ENCODE data around the gene ZNF287.
A peak's percentile ranks its signal among the peaks of the same experiment; 100 is the strongest.
"Not testable (repeated sequence)": the region's sequence is repeated elsewhere in the genome, so short reads cannot be mapped to it uniquely, and the experiment has no call there.

The ZNF287 gene

DNA sequence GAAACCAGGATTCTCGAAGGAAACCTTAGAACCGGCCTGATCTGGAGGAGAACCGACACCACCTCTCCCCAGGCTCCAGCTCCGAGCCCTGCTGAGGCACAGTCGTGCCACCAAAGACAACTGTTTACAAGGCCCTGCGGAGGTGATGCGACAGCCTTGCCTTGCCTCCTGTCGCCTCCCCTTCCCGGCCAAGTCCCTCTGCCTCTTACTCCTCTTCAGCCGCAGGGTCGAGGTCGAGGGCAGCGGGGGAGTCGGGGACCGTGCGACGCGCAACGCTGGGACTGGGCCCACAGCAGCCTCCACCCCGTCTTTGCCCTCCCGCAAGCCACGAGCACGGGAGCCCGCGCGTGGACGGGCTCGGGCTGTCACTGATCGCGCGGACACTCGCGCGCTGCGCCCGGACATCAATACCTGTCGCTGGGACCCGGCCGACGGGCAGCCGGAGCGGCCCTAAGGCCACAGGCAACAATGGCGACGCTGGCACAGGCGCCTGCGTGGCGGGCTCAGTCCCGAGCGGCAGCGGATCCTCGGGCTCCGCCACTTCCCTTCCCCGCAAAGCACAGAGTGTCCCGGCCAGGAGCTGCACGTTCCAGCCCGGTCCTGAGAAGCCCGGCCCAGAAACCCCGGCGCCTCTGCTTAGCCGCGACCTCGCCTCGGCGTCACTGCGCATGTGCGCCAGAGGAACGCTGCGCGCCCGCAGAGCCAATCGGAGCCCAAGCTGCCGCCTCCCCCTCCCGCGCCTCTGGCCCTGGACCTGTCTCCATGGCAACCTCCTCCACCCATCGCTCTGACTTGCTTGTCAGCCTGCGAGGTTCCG, at the start of gene ZNF287:
Gene ZNF287, minus strand, starts transcription at position 664 of the 817 bp plus-strand sequence. CDS start 1,473 bp downstream, outside the sequence.
- peak; percentile 71 to 74 for DNase-seq (ENCODE audit: low read depth in 2 of 2)

DNA sequence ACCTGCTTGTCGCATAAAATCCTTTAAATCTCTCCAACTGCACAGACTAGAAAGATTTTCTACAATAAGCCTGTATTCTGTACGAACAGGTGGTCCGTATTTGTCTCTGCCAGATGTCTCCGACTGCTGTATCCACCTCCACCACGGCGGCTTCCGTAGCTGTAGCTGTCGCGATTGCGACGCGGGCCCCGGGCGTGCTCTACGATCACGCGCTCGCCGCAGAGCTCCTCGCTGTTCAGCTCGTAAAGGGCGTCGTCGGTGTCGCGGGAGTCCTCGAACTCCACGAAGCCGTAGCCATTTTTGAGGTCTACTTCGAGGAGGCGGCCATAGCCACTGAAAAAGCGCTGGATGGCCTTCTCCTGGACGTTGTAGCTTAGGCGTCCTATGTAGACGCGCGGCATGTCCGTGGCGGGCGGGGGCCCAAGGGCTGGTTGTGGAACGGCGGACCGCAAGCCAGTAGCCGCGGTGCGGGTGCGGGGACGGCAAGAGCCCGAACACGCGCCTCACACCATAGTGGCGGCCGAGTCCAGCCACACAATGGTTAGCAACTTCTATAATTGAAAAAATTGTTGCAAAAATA, 48.6 kb upstream of the ZNF287 start:
- no peak for DNase-seq (ENCODE audit: low read depth in 2 of 2)

DNA sequence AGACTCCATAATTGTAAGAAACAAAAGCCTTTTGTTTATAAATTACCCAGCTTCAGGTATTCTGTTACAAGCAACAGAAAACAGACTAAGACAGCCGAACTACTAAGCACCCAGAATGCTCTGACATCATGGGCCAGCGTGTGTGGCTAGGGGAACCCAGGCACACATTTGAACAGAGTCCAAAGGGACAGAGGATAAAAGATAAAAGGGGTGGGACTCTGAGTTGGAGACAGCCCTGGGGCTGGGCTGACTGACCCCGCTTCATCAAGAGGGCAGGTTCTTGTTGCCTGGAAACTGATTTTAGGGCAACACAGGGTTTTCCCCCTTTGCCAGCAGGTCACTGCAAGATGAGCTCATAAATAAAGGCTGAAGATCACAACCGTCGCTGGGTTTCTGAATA, 30.5 kb upstream of the ZNF287 start:
- no peak for DNase-seq (ENCODE audit: low read depth in 2 of 2)

DNA sequence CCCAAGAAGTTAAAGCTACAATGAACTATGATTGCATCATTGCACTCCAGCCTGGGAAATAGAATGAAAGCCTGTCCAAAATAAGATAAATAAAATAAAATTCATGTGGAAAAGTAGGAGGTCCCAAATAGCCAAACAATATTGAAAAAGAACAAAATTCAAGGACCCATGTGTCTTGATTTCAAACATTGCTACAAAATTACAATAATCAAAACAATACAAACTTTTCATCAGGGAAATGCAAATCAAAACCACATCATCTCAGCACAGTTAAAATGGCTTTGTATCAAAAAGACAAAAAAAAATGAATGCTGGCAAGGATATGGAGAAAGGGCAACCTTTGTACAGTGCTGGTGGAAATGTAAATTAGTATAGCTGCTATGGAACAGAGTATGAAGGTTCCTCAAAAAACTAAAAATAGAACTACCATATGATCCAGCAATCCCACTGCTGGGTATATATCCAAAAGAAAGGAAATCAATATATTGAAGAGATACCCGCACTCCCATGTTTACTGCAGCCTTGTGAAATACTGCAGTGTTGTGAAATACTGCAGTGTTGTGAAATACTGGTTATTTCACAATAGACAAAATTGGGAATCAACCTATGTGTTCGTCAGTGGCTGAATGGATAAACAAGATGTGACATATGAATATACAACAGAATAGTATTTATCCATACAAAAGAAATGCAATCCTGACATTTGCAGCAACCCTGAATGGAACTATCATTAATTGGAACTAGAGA, 24.5 kb upstream of the ZNF287 start:
- DNase-seq (ENCODE audit: low read depth in 2 of 2): no peak

DNA sequence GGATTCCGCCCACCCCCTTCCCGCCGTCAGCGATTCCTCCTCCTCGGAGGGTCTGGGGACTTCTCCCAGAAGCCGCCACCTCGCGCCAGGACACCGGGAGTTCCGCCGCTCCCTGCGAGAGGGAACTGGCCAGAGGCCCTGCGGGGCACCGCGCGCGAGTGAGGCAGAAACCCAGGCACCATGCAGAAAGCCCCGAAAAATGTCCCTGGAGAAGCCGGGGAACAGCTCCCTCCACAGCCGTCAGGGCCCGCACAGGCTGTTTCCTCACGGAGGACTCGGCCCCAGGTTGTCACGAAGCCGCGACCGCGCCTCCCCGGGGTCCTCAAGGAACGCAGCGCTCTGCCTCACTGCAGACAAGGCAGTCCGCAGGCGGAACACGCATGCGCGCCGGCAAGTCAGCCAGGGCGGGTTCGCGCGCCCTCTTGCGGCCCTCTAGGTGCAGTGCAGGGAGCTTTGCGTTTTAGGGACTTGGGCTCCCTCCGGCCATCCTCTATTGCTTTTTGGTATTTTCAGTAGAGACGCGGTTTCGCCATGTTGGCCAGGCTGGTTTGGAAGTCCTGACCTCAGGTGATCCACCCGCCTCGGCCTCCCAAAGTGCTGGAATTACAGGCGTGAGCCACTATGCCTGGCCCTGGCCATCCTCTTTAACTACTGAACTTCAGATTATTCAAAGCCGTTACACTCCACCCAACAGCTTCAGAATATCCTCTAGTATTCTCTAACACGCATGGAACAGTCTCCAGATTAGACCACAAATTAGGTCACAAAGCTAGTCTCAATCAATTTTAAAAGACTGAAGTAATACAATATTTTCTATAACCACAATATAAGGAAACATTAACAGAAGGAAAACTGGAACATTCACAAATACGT, 20.3 kb upstream of the ZNF287 start:
- DNase-seq (ENCODE audit: low read depth in 2 of 2): peak; percentile 50 to 55

DNA sequence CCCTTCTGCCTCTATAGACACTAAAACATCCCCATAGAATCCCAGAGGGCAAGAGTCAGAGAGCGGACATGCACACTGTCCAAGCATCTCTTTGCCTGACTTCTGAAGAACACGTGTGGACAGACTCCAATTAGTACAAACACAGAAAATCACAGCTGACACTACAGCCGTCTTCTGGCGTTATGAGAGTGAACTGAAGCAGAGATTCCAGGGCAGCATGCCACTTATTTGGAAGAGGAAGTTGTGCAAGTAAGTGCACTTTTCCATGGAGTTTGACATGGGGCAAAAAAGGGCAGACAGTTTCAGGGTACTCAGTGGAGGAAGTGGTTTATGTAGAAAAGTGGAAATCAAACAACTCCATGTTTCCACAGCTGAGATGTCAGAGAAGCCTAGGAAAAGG, 16.8 kb upstream of the ZNF287 start:
- no peak for DNase-seq (ENCODE audit: low read depth in 2 of 2)

DNA sequence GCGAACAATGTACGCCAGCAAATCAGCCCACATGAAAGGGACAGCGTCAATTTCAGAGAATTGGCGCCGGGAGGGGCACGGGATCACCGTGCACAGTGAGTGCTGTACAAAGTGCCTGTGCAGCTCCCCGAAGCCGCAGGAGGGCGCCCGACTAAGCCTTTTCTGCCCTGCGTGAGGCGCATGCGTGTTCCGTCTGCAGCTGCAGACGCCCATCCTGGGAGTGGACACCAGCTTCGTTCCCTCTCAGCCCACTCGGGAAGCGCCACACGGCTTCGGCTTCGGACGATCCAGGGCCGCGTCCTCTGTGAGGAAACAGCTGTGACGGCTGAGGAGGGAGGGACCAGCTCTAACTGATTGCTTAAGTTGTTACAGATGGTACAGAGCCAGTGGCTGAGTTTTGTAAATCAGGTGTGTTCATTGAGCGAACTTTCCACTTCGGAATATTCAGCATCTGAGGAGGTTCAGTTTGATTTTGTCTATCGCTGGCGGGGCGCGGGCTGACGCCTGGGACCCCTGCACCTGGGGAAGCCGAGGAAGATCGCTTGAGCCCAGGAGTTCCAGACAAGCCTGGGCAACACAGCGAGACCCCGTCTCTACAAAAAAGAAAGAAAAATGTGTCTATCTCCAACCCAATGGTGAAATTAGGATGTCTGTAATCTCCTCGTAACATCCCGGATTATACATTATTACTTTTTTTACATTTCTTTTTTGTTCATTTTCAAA, 15.4 kb upstream of the ZNF287 start:
- peak; percentile 54 to 56 for DNase-seq (ENCODE audit: low read depth in 2 of 2)

DNA sequence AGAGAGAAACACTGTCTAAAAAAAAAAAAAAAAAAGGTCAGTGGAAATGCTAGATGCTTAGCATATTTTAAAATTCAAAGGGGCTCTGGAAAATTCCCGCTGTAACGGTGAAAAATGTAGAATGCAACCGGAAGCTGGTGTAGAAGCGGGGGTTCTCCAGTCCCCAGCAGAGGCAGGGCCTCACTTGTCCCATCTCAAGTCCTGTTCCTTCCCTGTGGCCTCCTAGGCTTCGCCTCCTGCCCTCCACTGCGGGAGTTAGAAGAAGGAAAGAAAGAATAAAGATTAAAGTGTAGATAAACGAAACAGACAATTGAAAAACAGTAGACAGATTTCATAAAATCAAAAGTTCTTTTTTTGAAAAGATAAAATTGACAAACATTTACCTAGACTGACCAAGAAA, 14.8 kb upstream of the ZNF287 start:
- no peak for DNase-seq (ENCODE audit: low read depth in 2 of 2)

DNA sequence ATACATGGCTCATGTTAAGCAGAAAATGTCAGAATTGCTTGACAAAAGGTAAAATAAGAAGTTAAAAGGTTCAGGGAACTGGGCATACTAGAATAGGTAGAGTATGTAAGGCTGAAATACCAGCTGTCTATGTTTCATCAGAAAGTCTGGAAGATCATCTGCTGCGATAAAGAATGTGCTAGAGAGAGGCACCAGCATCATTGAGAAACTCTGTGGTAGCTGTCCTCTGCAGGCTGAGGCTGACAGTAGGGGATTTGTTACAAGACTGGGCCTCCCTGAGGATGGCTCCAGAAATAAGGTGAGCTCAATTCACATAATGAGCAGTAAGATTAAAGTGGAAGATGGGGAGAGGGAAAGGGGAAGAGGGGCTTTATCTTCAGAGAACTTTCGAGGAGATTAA, 4.5 kb upstream of the ZNF287 start:
- DNase-seq (ENCODE audit: low read depth in 2 of 2): no peak

DNA sequence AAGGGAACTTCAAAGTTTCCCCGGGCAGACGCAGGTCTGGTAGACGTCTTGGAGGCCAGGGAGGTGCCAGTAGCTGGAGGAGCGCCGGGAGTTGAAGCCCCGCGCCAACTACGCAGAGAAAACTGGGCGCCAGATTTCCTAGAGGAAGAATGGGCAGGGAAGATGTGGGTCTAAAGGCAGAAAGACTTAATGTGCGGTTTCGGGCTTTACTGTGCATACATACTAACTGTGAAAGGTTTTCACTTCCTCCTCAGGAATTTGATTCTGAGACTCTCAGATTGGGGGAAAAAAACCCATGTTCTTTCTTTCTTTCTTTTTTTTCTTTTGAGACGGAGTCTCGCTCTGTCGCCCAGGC, 331 bp upstream of the ZNF287 start:
- no peak for DNase-seq (ENCODE audit: low read depth in 2 of 2)

DNA sequence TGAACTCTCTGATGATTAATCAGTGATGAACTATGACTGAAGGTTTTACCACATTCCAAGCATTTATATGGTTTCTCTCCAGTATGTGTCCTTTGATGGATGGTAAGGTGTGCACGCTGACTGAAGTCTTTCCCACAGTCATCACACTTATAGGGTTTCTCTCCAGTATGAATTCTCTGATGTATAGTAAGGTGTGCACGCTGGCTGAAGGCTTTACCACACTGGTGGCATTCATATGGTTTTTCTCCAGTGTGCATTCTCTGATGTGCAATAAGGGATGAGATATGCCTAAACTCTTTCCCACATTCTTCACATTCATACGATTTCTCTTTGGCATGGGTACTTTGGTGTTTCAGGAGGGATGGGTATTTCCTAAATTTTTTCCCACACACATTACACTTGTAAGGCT, 16.4 kb downstream of the ZNF287 start:
- DNase-seq (ENCODE audit: low read depth in 2 of 2): no peak

DNA sequence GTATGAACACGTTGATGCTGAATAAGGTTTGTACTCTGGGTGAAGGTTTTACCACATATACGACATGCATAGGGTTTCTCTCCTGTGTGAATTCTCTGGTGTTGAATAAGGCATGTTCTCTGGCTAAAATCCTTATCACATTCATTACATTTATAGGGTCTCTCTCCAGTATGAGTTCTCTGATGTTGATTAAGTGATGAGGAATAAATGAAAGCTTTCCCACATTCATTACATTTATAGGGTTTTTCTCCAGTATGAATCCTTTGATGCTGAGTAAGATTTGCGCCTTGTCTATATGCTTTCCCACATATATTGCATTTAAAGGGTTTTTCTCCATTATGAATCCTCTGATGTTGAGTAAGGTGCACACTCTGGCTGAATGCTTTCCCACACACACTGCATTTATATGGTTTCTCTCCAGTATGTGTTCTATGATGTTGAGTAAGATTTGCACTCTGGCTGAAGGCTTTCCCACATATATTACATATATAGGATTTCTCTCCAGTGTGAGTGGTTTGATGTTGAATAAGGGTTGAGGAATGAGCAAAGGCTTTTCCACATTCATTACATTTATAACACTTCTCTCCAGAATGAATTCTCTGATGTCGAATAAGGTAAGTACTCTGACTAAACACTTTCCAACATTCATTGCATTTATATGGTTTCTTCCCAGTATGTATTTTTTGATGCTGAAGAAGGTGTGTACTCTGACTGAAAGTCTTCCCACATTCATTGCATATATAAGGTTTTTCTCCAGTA, 16.9 kb downstream of the ZNF287 start:
- DNase-seq (ENCODE audit: low read depth in 2 of 2): no peak

DNA sequence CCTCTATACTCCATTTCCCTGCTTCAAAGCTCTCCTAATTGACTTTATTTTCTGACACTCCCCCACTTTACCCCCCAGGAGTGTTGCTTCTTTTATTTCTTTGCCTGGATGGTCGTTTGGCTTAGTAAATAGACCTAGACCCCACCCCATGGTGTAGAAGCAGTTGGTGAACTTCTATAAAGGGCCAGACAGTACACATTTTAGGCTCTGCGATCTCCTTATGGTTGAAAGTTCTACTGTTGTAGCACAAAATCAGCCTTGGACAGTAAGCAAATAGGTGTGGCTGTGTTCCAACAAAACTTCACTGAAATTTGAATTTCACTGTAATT, 31.9 kb downstream of the ZNF287 start:
- no peak for DNase-seq (ENCODE audit: low read depth in 2 of 2)

DNA sequence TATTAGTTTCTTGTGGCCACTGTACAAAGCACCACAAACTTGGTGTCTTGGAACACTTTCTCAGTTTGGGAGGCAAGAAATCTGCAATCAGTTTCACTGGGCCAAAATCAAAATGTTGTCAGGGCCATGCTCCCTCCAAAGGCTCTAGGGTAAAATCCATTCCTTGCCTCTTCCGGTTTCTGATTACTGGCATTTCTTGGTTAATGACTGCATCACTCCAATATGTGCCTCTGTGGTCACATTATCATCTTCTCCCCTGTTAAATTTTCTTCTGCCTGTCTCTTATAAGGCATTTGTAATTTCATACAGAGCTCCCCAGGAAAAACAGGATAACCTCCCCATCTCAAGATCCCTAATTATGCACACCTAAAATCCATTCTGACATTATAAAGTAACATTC, 34.8 kb downstream of the ZNF287 start:
- no peak for DNase-seq (ENCODE audit: low read depth in 2 of 2)

DNA sequence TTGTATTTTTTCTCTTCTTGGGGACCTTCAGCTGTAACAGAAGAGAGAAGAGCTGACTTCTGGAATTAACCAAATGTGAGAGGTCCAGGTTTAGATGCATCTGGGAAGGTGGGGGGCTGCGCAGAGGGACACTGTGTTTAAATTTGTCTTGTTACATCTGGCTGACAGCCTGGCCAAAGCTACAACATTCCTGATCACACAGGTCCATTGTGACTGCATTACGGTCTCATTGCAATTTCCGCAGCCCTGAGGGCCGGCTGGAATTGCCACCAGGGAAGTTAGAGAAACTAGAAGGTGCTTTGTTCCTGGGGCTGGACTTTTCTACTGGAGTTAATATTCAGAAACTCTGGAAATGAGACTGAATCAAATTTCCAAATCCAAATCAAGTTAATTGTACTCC, 39.1 kb downstream of the ZNF287 start:
- no peak for DNase-seq (ENCODE audit: low read depth in 2 of 2)

DNA sequence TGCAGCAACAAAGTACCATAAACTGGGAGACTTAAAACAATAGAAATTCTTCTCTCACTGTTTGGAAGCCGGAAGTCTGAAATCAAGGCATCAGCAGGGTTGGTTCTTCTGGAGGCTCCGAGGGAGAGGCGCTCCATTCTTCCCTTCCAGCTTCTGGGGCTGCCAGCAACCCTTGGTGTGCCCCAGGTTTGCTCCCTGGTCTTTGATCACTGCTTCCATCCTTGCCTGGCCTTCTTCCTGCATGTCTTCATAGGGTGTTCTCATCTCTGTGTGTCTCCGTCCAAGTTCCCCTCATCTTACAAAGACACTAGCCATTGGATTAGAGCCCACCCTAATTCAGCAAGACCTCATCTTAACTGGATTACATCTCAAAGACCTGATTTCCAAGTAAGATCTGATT, 41.7 kb downstream of the ZNF287 start:
- DNase-seq (ENCODE audit: low read depth in 2 of 2): no peak

DNA sequence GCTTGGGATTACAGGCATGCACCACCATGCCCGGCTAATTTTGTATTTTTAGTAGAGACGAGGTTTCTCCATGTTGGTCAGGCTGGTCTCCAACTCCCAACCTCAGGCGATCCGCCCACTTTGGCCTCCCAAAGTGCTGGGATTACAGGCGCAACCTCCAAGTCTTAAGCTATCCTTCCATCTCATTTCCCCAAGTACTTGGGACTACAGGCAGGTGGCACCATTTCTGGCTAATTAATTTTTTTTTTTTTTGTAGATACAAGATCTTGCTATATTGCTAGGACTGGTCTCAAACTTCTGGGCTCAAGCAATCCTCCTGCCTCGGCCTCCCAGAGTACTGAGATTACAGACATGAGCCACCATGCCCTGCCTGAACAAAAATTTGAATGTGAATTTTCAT, 43.4 kb downstream of the ZNF287 start:
- not testable (repeated sequence) for DNase-seq (ENCODE audit: low read depth in 2 of 2)

DNA sequence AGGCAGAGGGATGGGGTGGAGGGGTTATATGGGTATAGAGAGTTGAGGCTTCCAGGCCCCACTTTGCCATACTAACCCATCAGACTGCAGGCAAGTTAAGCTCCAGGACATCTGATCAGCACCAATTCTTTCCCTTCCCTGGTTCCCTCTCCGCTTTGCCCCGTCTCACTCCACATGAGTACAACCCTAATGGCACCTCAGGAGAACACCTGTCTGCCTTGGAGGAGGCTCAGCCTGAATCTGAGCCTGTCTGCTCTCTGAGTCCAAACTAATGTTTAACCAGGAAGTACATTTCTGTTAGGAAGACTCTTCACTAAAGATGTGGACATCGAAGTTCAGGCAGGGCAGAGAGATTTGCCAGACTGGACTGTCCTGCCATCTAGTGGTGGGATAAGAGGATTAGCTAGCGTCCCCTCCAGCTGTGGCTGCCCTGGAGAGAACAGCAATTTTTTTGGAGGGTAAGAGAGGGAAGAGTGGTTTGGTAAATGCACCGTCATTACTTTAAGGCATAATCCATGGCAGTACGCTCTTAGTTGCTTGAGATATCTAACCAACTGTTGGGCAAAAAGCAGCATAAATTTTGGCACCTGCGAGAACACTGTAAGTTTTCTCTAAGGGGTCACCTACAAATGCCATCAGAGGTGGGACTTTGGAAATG, 47.8 kb downstream of the ZNF287 start:
- DNase-seq (ENCODE audit: low read depth in 2 of 2): peak; percentile 71

DNA sequence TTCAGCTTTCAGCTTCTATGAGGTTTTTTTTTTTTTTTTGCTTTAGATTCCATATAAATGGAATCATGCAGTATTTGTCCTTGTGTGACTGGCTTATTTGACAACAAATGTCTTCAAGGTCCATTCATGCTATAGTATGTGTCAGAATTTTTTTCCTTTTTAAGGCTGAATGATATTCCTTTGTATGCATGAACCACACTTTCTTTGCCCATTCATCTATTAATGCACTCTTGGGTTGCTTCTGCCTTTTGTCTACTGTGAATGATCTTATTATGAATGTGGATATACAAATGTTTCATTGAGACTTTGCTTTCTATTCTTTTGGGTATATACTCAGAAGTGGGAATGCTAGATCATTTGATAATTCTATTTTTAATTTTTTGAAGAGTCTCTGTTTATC, 50.0 kb downstream of the ZNF287 start:
- DNase-seq (ENCODE audit: low read depth in 2 of 2): no peak

DNA sequence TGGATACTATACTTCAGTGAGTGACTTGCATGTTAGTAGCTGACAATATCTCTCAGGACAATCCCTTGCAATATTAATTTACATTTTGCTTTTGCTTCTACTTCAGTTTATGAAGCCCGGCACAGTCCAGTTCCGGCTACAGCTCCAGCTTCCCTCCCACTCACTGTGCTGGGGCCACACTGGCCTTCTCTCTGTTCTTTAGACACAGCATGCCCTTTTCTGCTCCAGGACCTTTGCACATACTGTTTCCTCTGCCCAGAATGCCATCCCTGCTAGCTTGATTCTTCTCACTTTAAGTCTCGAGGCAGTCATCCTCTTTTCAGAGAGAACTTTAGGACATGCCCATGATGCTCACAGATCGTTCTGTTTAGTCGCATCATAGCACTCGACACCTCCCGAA, 51.5 kb downstream of the ZNF287 start:
- no peak for DNase-seq (ENCODE audit: low read depth in 2 of 2)
